ENCODE data around the gene MGAT3. TPM values are rescaled to one million over a fixed set of nuclear protein-coding genes. Genes with fewer than 3 reads are reported as not detected.

Gene MGAT3
- total and polyA plus RNA-seq, 2 of the 13 experiments (the other 11 are each of a cell fraction or from before 2014, with no cell fraction given), result 0.11 to 0.15 TPM

DNA sequence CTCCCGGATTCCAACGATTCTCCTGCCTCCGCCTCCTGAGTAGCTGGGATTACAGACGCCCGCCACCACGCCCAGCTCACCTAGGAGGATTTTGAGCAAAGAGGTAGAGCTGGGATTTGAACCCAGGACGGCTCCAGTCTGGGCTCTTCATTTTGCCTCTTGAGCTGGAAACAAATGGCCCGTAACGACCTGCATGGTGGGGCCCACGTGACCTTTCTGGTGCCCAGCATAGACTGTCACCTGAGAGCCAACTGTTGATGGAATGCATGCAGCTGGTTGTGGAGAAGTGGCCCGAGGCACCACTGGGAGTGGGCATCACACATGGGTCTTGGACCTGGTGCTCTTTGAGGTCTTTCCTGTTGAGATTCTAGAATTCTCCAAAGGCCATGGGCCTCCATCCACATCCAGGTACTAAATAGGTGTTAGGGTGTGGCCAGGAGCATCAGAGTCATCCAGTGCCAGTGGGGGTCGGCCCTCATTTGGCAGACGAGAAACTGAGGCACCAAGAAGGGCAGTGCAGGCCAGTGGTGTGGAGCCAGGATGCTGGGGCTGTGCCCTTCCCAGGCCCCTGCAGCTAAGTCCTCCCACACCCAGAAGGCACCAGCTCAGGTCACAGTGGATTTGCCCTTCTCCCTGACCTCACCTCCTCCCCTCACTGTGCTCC lies 67.4 kb downstream of the MGAT3 start (continued):
- TF ChIP-seq MAF1 (CRISPR knock-in tag; IDR thresholded peaks at IDR 0.05; ENCODE audit: borderline replicate concordance), result no peak
- TF ChIP-seq BRCA1 (CRISPR knock-in tag; IDR thresholded peaks at IDR 0.05), result no peak
- TF ChIP-seq, protein P1, sequence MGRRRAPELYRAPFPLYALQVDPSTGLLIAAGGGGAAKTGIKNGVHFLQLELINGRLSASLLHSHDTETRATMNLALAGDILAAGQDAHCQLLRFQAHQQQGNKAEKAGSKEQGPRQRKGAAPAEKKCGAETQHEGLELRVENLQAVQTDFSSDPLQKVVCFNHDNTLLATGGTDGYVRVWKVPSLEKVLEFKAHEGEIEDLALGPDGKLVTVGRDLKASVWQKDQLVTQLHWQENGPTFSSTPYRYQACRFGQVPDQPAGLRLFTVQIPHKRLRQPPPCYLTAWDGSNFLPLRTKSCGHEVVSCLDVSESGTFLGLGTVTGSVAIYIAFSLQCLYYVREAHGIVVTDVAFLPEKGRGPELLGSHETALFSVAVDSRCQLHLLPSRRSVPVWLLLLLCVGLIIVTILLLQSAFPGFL (CRISPR knock-in tag; IDR thresholded peaks at IDR 0.05), result no peak
- 0 out of 2 replicates have a peak, but pooled peaks have one; percentile 38 for TF ChIP-seq SP4 (CRISPR knock-in tag; IDR thresholded peaks at IDR 0.05)
- no peak for TF ChIP-seq REL (CRISPR knock-in tag; conservative IDR thresholded peaks at IDR 0.05)
- TF ChIP-seq PCBP1 (IDR thresholded peaks at IDR 0.05; ENCODE audit: borderline replicate concordance, low read depth, low read length), result no peak
- no peak for TF ChIP-seq ZBTB20 (CRISPR knock-in tag; IDR thresholded peaks at IDR 0.05; ENCODE audit: borderline replicate concordance, low read depth)
- no peak for TF ChIP-seq ZKSCAN5 (CRISPR knock-in tag; IDR thresholded peaks at IDR 0.05)
- TF ChIP-seq, protein P2, sequence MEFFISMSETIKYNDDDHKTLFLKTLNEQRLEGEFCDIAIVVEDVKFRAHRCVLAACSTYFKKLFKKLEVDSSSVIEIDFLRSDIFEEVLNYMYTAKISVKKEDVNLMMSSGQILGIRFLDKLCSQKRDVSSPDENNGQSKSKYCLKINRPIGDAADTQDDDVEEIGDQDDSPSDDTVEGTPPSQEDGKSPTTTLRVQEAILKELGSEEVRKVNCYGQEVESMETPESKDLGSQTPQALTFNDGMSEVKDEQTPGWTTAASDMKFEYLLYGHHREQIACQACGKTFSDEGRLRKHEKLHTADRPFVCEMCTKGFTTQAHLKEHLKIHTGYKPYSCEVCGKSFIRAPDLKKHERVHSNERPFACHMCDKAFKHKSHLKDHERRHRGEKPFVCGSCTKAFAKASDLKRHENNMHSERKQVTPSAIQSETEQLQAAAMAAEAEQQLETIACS (CRISPR knock-in tag; IDR thresholded peaks at IDR 0.05), result no peak
- no peak for TF ChIP-seq ZNF776 (CRISPR knock-in tag; IDR thresholded peaks at IDR 0.05)
- 0 out of 2 replicates have a peak, but pooled peaks have one; percentile 24 for TF ChIP-seq ZSCAN31 (CRISPR knock-in tag; IDR thresholded peaks at IDR 0.05; ENCODE audit: low read depth)
- TF ChIP-seq ATAD3A (CRISPR knock-in tag; IDR thresholded peaks at IDR 0.05), result no peak
- TF ChIP-seq, protein P3, sequence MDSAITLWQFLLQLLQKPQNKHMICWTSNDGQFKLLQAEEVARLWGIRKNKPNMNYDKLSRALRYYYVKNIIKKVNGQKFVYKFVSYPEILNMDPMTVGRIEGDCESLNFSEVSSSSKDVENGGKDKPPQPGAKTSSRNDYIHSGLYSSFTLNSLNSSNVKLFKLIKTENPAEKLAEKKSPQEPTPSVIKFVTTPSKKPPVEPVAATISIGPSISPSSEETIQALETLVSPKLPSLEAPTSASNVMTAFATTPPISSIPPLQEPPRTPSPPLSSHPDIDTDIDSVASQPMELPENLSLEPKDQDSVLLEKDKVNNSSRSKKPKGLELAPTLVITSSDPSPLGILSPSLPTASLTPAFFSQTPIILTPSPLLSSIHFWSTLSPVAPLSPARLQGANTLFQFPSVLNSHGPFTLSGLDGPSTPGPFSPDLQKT (CRISPR knock-in tag; IDR thresholded peaks at IDR 0.05; ENCODE audit: borderline replicate concordance), result no peak
- TF ChIP-seq HOXA9 (CRISPR knock-in tag; IDR thresholded peaks at IDR 0.05; ENCODE audit: borderline replicate concordance), result no peak
- TF ChIP-seq, protein P4, sequence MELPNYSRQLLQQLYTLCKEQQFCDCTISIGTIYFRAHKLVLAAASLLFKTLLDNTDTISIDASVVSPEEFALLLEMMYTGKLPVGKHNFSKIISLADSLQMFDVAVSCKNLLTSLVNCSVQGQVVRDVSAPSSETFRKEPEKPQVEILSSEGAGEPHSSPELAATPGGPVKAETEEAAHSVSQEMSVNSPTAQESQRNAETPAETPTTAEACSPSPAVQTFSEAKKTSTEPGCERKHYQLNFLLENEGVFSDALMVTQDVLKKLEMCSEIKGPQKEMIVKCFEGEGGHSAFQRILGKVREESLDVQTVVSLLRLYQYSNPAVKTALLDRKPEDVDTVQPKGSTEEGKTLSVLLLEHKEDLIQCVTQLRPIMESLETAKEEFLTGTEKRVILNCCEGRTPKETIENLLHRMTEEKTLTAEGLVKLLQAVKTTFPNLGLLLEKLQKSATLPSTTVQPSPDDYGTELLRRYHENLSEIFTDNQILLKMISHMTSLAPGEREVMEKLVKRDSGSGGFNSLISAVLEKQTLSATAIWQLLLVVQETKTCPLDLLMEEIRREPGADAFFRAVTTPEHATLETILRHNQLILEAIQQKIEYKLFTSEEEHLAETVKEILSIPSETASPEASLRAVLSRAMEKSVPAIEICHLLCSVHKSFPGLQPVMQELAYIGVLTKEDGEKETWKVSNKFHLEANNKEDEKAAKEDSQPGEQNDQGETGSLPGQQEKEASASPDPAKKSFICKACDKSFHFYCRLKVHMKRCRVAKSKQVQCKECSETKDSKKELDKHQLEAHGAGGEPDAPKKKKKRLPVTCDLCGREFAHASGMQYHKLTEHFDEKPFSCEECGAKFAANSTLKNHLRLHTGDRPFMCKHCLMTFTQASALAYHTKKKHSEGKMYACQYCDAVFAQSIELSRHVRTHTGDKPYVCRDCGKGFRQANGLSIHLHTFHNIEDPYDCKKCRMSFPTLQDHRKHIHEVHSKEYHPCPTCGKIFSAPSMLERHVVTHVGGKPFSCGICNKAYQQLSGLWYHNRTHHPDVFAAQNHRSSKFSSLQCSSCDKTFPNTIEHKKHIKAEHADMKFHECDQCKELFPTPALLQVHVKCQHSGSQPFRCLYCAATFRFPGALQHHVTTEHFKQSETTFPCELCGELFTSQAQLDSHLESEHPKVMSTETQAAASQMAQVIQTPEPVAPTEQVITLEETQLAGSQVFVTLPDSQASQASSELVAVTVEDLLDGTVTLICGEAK (IDR thresholded peaks at IDR 0.05), result no peak
- TF ChIP-seq, protein P4 (CRISPR knock-in tag; IDR thresholded peaks at IDR 0.05), result no peak
- no peak for TF ChIP-seq PAWR (CRISPR knock-in tag; IDR thresholded peaks at IDR 0.05; ENCODE audit: borderline replicate concordance)
- TF ChIP-seq ZNF383 (CRISPR knock-in tag; IDR thresholded peaks at IDR 0.05; ENCODE audit: borderline replicate concordance), result no peak
